ENCODE measurements around the gene SCYL2.

DNA sequence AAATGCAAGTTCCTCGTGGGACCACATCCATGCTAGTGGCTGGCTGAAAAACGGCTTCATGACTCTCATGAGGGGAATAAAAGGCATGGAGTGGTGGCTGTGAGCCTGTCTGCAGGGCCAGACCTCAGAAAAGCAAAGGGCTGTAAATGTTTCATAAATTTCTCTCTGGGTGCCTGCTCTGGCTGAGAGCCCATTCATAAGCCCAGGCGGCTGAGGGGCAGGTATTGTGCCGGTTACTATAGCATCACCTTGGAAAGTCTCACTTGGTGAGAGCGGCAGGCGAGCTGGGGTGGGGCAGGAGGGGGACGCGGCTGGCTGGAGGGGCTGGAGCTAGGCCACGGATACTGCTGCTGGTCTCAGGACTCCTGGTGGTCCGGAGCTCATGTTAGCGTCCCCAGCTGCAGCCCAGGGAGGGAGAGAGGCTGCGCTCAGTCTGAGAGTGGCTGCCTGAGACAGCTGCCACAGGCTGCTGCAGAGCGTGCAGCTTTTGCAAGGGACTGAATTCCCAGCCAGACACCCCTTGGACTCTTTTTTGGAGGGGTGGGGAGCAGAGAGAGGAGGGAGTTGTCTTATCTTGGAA, 89.8 kb downstream of the SCYL2 start, which contains the start of gene SLC17A8:
- TF ChIP-seq, protein P1, sequence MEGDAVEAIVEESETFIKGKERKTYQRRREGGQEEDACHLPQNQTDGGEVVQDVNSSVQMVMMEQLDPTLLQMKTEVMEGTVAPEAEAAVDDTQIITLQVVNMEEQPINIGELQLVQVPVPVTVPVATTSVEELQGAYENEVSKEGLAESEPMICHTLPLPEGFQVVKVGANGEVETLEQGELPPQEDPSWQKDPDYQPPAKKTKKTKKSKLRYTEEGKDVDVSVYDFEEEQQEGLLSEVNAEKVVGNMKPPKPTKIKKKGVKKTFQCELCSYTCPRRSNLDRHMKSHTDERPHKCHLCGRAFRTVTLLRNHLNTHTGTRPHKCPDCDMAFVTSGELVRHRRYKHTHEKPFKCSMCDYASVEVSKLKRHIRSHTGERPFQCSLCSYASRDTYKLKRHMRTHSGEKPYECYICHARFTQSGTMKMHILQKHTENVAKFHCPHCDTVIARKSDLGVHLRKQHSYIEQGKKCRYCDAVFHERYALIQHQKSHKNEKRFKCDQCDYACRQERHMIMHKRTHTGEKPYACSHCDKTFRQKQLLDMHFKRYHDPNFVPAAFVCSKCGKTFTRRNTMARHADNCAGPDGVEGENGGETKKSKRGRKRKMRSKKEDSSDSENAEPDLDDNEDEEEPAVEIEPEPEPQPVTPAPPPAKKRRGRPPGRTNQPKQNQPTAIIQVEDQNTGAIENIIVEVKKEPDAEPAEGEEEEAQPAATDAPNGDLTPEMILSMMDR (IDR thresholded peaks at IDR 0.05; ENCODE audit: low read depth, low read length, poor library complexity, severe bottlenecking): no peak
- TF ChIP-seq EZH2phosphoT487 (IDR thresholded peaks at IDR 0.05; ENCODE audit: borderline replicate concordance, low read length): no peak

All from DOHH2 (cell line).